ENCODE measurements around the gene RYR3.

RYR3 gene

DNA sequence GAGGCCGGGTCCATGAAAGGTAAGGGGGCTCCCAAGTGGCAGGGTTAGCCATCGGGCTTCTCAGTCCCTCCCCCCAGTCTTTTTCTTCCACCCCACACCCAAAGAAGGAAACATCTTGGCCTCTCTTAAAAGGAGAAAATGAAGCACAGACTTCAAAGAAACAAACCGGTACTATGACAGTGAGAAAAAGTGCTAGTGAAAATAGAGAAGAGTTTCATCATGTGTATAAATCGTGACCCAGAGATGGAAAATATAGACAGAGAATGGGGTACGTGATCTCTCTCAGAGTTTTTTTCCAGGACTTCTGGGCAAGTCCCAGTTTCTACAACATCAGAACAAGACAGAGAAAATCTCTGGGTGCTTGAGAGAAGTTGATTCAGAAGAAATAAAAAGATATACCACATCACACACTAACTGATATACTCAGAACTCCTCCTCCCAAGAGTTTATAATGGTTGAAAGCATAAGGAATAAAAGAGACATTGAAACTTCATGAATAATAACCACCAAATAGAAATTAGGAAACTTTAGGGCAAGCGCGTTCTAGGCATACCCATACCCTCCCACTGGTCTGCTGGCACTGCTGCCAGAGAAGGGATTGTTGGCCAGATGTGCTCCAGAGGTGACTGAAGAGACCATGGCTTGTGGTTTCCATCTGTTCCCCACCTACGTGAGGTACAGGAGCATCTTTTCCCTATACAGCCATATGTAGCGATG is 338.6 kb downstream of the RYR3 start:
- no peak for DNase-seq (ENCODE audit: low spot score)

DNA sequence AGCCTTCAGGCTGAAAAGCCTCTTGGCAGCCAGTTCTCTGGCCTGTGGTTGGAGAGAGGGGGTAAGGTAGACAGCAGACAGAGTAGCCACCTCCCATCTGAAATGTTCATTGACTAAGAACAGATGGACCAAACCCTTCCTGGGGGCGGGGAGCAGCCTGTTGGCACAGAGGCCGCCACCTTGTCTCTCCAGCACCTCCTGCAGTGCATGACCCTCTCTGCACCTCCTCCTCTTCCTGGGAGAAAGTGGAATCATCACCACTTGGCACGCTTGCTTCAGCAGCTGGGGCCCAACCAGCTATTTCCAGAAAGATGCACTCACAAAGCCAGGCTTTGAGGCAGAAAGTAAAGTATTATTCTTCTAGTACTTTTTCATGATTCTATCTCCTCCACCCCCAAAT is 344.1 kb downstream of the RYR3 start:
- DNase-seq (ENCODE audit: low spot score) = peak; percentile 70

DNA sequence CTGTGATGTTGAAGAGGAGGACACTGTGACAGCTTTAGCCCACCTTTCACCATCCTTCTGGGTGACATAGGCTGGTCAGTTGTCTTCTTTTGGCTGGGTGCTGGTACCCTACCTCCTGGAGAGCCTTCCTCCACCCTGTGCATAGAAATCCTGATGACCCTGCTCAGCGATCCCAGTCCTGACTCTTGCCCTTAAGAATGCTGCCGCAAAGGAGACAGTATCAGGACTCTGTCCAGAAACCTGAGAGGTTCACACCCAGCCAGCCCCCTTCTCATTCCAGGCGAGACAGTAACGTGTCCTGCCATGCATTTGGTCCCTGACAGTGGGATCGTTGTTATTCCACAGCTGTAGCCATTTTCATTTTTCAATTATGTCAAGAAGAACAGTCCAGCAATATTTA is 344.7 kb downstream of the RYR3 start:
- DNase-seq (ENCODE audit: low spot score) = peak; percentile 58

DNA sequence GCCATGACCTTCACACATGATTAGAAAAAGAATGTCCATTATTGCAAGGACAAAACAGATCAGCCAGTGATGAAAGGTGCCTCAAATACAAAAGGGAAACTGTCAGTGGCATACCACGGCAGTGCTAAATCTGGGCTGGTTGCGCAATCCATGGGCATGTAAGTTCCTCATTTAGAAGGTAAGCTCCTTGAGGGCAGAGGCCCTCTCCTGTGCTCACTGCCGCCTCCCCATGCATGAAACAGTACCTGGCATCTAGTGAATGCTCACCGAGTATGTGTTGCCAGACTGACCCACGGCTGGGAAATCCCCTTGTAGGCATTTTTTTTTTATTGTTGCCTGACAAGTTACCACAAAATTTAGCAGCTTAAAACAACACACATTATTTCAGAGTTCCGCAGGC is 345.4 kb downstream of the RYR3 start:
- peak; percentile 75 for DNase-seq (ENCODE audit: low spot score)

DNA sequence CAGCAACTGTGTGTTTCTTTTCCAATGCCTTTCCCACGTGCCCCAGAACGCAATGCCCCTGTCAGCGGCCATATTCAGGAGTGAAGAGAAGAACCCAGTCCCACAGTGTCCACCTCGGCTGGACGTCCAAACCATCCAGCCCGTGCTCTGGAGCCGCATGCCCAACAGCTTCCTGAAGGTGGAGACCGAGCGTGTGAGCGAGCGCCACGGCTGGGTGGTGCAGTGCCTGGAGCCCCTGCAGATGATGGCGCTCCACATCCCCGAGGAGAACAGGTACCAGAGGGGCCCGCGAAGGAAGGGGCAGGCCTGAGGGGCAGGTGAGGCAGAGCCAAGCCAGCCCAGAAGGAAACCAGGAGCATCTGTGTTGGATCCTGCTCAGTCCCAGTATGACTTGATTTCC is 349.4 kb downstream of the RYR3 start:
- no peak for DNase-seq (ENCODE audit: low spot score)

DNA sequence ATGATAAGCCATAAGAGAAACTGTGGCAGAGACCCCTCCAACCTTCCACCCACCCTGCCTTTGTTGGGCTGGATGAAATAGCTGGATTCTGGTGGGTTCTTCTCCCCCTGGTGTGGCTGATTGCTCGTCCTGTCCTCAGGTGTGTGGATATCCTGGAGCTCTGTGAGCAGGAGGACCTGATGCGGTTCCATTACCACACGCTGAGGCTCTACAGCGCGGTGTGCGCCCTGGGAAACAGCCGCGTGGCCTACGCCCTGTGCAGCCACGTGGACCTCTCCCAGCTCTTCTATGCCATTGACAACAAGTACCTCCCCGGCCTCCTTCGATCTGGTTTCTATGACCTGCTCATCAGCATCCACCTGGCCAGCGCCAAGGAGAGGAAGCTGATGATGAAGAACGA is 351.2 kb downstream of the RYR3 start:
- no peak for DNase-seq (ENCODE audit: low spot score)

- no peak for DNase-seq (ENCODE audit: low spot score)
Measured at GRCh38 chr15:33664947-33665346, 354.2 kb downstream of the RYR3 start.

DNA sequence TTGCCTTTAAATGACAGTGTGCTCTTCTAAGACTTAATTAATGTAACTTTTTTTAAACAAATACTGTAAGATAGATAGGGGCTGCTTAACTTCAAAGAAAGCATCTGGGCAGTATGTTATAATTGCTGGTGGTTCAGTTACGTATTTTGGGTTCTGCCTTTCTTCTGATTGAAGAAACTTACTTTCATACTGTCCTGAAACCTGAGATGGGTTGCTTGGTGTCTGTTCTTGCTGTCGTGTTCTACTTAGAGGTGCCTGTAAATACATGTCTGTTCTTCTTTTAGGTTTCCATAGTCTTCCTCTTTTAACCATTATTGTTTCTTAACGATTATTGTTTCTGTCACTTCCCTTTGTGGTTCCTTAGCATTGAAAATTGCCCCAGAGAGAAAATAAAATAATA is 359.8 kb downstream of the RYR3 start:
- DNase-seq (ENCODE audit: low spot score) = no peak

DNA sequence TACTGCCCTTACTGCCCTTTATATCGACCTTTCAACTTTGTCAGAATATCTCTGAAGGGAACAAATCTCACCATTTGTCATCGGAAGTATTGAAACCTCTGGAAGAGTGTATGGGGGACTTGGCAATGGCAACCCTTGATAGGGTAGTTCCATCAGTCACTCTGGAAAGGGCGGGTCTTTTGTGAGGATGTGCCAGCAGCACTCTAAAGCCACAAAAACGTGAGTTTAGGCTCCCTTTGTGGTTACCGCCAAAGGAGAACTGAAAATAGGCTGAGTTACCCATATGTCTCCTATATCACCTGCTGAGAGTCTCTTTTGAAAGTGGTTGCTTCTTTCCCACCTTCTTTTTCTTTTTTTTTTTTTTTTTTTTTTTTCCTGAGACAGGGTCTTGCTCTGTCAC is 360.7 kb downstream of the RYR3 start:
- DNase-seq (ENCODE audit: low spot score) = no peak

GRCh38 chr15:33675246-33675645 is 364.5 kb downstream of the RYR3 start:
- peak; percentile 51 for DNase-seq (ENCODE audit: low spot score)

DNA sequence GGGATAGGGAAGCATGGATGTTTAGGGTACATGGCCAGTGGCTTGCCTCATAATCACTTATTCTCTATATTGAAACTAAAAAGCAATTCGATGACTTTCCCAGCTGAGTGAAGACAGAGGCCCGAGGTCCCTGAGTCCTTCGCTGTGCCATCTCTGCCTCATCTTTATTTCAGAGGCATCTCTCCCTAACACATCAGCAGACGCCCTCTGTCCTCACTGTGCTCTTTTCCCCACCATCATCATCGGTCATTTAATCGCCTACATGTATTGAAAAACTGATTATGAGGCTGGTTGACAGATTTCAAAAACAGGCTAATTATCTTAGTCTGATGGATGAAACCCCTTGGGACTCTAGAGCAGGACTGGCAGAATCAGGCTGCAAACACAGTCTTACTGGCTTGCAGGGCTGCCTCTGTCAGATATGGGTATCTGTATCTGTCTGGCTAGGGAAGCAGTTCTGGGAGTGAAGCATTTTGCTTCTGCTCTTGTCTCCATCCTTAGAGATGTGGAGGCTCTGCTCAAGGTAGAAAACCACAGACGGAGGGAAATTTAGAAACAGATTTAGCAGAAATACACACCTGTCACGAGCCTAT is 366.6 kb downstream of the RYR3 start:
- no peak for DNase-seq (ENCODE audit: low spot score)

- no peak for DNase-seq (ENCODE audit: low spot score)
Measured at GRCh38 chr15:33678176-33678575, 367.4 kb downstream of the RYR3 start.

GRCh38 chr15:33678602-33679001 is 367.8 kb downstream of the RYR3 start:
- no peak for DNase-seq (ENCODE audit: low spot score)

DNA sequence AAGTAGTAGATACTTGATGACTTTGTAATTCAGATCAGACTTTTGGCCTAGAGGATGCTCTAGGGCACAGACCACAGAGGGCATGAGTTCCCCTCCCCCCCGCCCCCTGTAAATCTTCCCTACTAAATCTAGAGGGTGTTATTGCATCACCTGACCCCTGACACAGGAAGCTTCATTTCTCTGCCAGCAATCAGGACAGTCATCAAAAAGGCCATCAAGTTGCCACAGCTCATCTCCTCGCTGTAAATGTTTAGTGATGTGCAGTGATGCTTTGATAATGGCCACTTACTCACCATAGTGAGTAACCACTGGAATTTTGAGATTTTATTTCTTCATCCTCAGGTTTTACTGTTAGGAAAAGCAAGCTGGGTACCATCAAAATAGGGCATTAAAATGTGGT is 368.3 kb downstream of the RYR3 start:
- DNase-seq (ENCODE audit: low spot score) = peak; percentile 95

- DNase-seq (ENCODE audit: low spot score) = no peak
Measured at GRCh38 chr15:33680336-33680735, 369.6 kb downstream of the RYR3 start.

DNA sequence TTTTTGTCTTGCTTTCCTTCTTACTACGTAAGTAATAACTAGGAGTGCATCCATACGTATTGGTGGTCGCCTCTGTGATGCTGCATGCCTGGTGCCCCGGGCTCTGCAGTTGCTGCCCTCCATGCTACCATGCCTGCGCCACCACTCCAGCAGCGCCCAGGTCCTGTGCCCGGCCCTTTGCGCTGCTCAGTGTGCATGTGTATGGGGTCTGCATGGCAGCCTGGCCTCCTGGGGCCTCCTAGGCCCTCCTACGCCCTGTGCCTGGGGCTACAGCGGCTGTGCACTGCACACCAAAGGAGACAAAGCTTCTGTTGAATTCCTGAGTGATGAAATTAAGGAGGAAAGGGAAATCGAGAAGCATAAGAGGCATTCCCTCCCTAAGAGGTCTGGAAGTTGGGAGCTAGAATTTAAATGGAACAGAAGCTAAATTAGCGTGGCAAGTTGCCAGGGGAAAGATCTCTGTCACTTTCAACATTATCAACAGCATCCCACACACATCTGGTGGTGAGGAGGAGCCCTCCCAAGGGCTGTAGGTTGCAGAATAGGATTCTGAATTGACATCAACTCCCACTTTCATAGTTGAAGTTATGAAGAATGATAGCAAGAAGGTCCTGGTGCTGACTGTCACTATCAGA is 382.5 kb downstream of the RYR3 start:
- DNase-seq (ENCODE audit: low spot score) = no peak

GRCh38 chr15:33698126-33698525 is 387.4 kb downstream of the RYR3 start:
- no peak for DNase-seq (ENCODE audit: low spot score)

DNA sequence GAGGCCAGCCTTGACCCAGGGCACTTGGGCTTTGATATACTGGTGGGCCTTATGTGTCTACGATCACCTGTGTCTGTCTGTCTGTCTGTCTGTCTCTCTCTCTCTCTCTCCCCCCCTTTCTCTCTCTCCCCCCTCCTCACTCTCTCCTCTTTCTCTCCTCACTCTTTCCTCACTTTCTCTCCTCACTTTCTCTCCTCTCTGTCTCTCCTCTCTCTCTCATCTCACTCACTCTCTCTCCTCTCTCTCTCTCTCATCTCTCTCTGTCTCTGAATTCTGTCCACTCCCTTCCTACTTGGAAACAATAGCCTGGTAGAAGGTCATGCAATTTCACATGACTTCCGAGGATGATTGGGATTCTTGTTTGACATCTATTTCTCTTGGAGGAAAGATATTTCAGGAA is 388.4 kb downstream of the RYR3 start:
- DNase-seq (ENCODE audit: low spot score) = no peak

GRCh38 chr15:33699691-33700447 is 389.1 kb downstream of the RYR3 start:
- peak; percentile 44 for DNase-seq (ENCODE audit: low spot score)

DNA sequence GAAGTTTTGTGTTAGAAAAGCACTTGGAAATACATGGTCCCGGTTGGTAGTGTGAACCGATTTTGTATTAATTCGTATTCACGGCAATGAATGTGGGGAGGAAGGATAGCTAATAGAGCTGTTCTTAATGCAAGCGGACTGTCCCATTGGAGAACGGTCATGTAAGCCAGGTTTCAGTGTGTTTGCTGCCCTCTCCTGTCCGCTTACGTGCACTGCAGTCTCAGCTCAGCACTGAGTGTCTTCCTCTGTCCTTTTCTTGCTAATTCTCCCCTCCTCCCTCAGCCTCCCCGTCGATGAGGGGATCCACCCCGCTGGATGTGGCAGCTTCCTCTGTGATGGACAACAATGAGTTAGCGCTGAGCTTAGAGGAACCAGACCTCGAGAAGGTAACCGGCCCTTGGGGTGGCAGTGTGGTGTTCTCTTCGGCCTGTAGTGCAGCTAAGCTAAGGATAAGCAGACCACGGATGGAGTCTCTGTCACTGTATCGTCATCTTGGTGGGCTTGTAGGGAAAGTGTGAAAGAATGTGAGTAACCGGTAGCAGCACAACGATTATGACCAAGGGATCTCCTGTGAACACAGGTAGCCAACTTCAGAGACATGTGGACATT is 390.0 kb downstream of the RYR3 start:
- peak; percentile 80 for DNase-seq (ENCODE audit: low spot score)

GRCh38 chr15:33701304-33701696 is 390.5 kb downstream of the RYR3 start:
- peak; percentile 13 for DNase-seq (ENCODE audit: low spot score)

DNA sequence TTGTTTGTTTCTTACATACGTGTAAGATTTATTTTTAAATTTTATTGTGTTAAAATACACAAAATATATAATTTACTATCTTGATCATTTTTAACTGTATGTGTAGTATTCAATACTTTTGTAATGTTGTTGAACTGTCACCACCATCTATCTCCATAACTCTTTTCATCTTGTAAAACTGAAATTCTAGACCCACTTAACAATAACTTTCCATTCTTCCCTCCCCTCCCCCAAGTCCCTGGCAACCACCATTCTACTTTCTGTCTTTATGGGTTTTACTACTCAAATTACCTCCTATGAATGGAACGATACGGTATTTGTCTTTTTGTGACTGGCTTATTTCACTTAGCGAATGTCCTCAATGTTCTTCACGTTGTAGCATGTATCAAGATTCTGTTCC is 395.4 kb downstream of the RYR3 start:
- DNase-seq (ENCODE audit: low spot score) = no peak

Measured in kidney tubule cell (primary cell).